Activated naive CD4-positive, alpha-beta T cell (primary cell): ENCODE measurements around the gene TREML2.
"Not testable (repeated sequence)": the region's sequence is repeated elsewhere in the genome, so short reads cannot be mapped to it uniquely, and the experiment has no call there.

Experiments
- DNase-seq, 4 experiments: peaks; one replicate each; lab custom pipeline; 2025; lab: John Stamatoyannopoulos, UW

The TREML2 gene

GRCh38 chr6:41208439-41209106 is 7.6 kb upstream of the TREML2 start:
- DNase-seq = no peak

GRCh38 chr6:41204156-41204555 is 3.2 kb upstream of the TREML2 start:
- DNase-seq = no peak

GRCh38 chr6:41201764-41202173 is 820 bp upstream of the TREML2 start:
- no peak for DNase-seq

- DNase-seq = peak in 2 of 4 experiments; percentile 31 to 32
Observed at GRCh38 chr6:41200296-41200900, 551 bp downstream of the TREML2 start.

- DNase-seq = no peak
Observed at GRCh38 chr6:41199552-41200246, 1.2 kb downstream of the TREML2 start.

GRCh38 chr6:41197234-41197633 is 3.7 kb downstream of the TREML2 start:
- DNase-seq = no peak

GRCh38 chr6:41194386-41194785 is 6.6 kb downstream of the TREML2 start:
- DNase-seq = no peak

- DNase-seq = no peak
Observed at GRCh38 chr6:41193884-41194283, 7.1 kb downstream of the TREML2 start.

GRCh38 chr6:41193171-41193734 is 7.7 kb downstream of the TREML2 start:
- no peak for DNase-seq

- DNase-seq = peak in 1 of 4 experiments; percentile 32
Observed at GRCh38 chr6:41191569-41191968, 9.4 kb downstream of the TREML2 start.

- DNase-seq = no peak
Observed at GRCh38 chr6:41190791-41191190, 10.2 kb downstream of the TREML2 start.

- no peak for DNase-seq
Observed at GRCh38 chr6:41189967-41190366, 11.0 kb downstream of the TREML2 start.

GRCh38 chr6:41189046-41189445 is 11.9 kb downstream of the TREML2 start:
- DNase-seq = not testable (repeated sequence)

- no peak for DNase-seq
Observed at GRCh38 chr6:41187924-41188886, 12.7 kb downstream of the TREML2 start.

- DNase-seq = no peak
Observed at GRCh38 chr6:41186031-41186562, 14.9 kb downstream of the TREML2 start.

GRCh38 chr6:41184761-41185160 is 16.2 kb downstream of the TREML2 start:
- no peak for DNase-seq

- no peak for DNase-seq
Observed at GRCh38 chr6:41182069-41183034, 18.6 kb downstream of the TREML2 start.

- DNase-seq = no peak
Observed at GRCh38 chr6:41181566-41181965, 19.4 kb downstream of the TREML2 start.

GRCh38 chr6:41179163-41179562 is 21.8 kb downstream of the TREML2 start:
- DNase-seq = no peak

- no peak for DNase-seq
Observed at GRCh38 chr6:41177695-41178094, 23.3 kb downstream of the TREML2 start.
